GM12865 (cell line): ENCODE data around the gene ATP9B.

Experiments used
- DNase-seq: peaks from one replicate; pipeline ENCODE4 v3.0.0; 2010; ENCODE audit warnings: low read depth
- H3K4me3 ChIP-seq: 2 replicates; pipeline ENCODE4 v1.5.1; 2011; ENCODE audit warnings: mild to moderate bottlenecking, low read depth, low read length, control low read depth
- TF ChIP-seq, protein P1 (sequence below): IDR thresholded peaks from 2 replicates; pipeline ENCODE4 v1.5.1; 2011; ENCODE audit warnings: low read length, control low read depth, low read depth, inconsistent platforms; ENCODE audit not compliant: insufficient read depth; ENCODE audit errors: missing control alignments

Gene ATP9B

DNA sequence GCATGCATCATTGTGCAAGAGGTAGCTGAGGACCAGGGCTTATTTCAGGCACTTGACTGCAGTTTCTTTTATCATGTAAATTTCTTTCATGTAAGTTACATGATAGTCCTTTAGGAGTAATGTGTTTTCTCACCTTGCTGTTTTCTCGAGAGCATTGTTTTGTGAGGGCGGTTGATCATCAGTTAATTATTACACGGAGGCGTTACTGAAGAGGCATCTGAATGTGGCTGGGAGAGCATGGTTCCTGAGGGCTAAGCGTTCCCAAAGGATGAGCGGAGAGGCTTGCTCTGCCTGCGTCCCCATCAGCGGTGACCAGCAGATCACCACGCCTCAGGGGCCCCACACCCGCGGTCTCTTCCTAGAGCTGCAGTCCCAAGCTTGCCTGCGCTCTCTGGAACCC is 170.4 kb downstream of the ATP9B start:
- TF ChIP-seq, protein P1, sequence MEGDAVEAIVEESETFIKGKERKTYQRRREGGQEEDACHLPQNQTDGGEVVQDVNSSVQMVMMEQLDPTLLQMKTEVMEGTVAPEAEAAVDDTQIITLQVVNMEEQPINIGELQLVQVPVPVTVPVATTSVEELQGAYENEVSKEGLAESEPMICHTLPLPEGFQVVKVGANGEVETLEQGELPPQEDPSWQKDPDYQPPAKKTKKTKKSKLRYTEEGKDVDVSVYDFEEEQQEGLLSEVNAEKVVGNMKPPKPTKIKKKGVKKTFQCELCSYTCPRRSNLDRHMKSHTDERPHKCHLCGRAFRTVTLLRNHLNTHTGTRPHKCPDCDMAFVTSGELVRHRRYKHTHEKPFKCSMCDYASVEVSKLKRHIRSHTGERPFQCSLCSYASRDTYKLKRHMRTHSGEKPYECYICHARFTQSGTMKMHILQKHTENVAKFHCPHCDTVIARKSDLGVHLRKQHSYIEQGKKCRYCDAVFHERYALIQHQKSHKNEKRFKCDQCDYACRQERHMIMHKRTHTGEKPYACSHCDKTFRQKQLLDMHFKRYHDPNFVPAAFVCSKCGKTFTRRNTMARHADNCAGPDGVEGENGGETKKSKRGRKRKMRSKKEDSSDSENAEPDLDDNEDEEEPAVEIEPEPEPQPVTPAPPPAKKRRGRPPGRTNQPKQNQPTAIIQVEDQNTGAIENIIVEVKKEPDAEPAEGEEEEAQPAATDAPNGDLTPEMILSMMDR, result no peak
- no peak overlapping the region for H3K4me3 ChIP-seq
- DNase-seq, result no peak

DNA sequence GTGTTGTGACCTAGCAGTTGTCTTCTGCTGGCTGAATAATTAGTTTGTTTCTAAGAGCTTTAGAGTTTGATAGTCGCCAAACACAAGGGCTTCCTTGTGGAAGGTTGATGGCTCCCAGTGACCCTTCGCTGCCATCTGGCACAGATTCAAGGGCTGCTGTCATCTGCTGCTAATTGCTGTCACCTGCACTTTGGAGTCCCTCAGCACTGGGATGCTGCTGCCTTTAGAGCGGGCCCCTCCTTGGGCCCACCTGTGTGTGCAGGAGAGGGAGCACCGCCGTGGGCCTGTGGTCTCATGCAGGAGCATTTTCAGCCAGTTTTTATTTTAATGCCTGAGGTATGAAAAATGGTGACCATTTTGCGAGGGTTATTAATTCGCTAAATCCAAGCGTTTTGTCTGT is 172.6 kb downstream of the ATP9B start:
- TF ChIP-seq, protein P1, result no peak

GRCh38 chr18:79242246-79242645 is 173.1 kb downstream of the ATP9B start:
- TF ChIP-seq, protein P1, result no peak
- no peak for DNase-seq
- no peak overlapping the region for H3K4me3 ChIP-seq

More for the DNA sequence above, 172.6 kb downstream of the ATP9B start:
- DNase-seq, result no peak
- no peak overlapping the region for H3K4me3 ChIP-seq

DNA sequence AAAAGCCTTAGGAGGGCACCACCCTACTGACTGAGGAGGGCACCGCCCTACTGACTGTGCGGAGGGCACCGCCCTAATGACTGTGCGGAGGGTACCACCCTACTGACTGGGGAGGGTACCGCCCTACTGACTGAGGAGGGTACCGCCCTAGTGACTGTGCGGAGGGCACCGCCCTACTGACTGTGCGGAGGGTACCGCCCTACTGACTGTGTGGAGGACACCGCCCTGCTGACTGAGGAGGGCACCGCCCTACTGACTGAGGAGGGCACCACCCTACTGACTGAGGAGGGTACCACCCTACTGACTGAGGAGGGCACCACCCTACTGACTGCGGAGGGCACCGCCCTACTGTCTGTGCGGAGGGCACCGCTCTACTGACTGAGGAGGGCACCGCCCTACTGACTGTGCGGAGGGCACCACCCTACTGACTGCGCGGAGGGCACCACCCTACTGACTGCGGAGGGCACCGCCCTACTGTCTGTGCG is 176.4 kb downstream of the ATP9B start:
- DNase-seq, result no peak
- TF ChIP-seq, protein P1, result no peak
- no peak overlapping the region for H3K4me3 ChIP-seq

GRCh38 chr18:79246309-79247108 is 177.3 kb downstream of the ATP9B start:
- TF ChIP-seq, protein P1, result peak; percentile 95
- DNase-seq, result peak; percentile 75
- no peak overlapping the region for H3K4me3 ChIP-seq

GRCh38 chr18:79248495-79249060 is 179.4 kb downstream of the ATP9B start:
- TF ChIP-seq, protein P1, result no peak
- no peak overlapping the region for H3K4me3 ChIP-seq
- no peak for DNase-seq
